Esophagus squamous epithelium (tissue), 5 donors: ENCODE data around the gene MAP3K5. TPM values are rescaled to one million over a fixed set of nuclear protein-coding genes. Genes with fewer than 3 reads are reported as not detected.

Experiments
- DNase-seq: peaks from one replicate; lab custom pipeline; 2025; lab: John Stamatoyannopoulos, UW
- H3K27ac ChIP-seq, 4 donors: fragments of 200-600 bp; sonication (generic); one replicate each; pipeline ENCODE4 v1.5.1; 2016 to 2019; ENCODE audit warnings: mild to moderate bottlenecking in 1 of 4
- H3K27me3 ChIP-seq, 4 donors: fragments of 200-600 bp; sonication (generic); 1 replicate in 3 of 4; 2 replicates in 1 of 4; pipeline versions ENCODE4 v1.5.1 to v1.6.0; 2017 to 2021; ENCODE audit warnings: antibody characterized with exemption in 1 of 4
- H3K36me3 ChIP-seq, 3 donors: fragments of 200-600 bp; sonication (generic); one replicate each; pipeline ENCODE4 v1.5.1; 2016 to 2019
- H3K4me1 ChIP-seq, 3 donors: fragments of 200-600 bp; sonication (generic); one replicate each; pipeline ENCODE4 v1.5.1; 2017 to 2019
- H3K4me3 ChIP-seq, 4 donors: fragments of 200-600 bp; sonication (generic); 1 replicate in 3 of 4; 2 replicates in 1 of 4; pipeline ENCODE4 v1.5.1; 2016 to 2019; ENCODE audit warnings: mild to moderate bottlenecking in 2 of 4, moderate library complexity in 1 of 4
- H3K9me3 ChIP-seq, 3 donors: fragments of 200-600 bp; sonication (generic); one replicate each; pipeline ENCODE4 v1.5.1; 2016 to 2019
- POLR2A ChIP-seq, 4 donors: fragments of 450-650 bp; IDR thresholded peaks; one replicate each; pipeline ENCODE4 v1.6.1; 2017; ENCODE audit warnings: antibody characterized with exemption in 4 of 4, mild to moderate bottlenecking in 4 of 4, moderate library complexity in 3 of 4
- WGBS, 2 donors: methylation state at CpG; one replicate each; pipeline ENCODE4 v1.1.5; 2018; 5-methylcytosine and 5-hydroxymethylcytosine counted together
- intact Hi-C: fragments of 100-400 bp; cut with DNase I; formaldehyde crosslinking; loops from one replicate; pipeline ENCODE4 v1.15.0; 2022
- total RNA-seq, 4 donors: library from RNA; depleted of rRNA; stranded (reverse); fragments of >200 nt; gene quantifications; one replicate each; pipeline ENCODE4 v1.1.0, GENCODE V29; 2016
- TF ChIP-seq, protein P1 (sequence below), 6 experiments: fragments of 450-650 bp in 4 of 6; fragments of 200-600 bp in 2 of 6; sonication (generic) in 2 of 6; IDR thresholded peaks; one replicate each; pipeline ENCODE4 v1.5.1; 2016 to 2019; ENCODE audit warnings: antibody characterized with exemption in 6 of 6, mild to moderate bottlenecking in 4 of 6, moderate library complexity in 4 of 6
- donor health status: DM: yes; HTN: yes; CAD: no.

Gene MAP3K5
- total RNA-seq, 4 donors from 2014 or later, result 9.2 to 22.9 (median 20.9) TPM

DNA sequence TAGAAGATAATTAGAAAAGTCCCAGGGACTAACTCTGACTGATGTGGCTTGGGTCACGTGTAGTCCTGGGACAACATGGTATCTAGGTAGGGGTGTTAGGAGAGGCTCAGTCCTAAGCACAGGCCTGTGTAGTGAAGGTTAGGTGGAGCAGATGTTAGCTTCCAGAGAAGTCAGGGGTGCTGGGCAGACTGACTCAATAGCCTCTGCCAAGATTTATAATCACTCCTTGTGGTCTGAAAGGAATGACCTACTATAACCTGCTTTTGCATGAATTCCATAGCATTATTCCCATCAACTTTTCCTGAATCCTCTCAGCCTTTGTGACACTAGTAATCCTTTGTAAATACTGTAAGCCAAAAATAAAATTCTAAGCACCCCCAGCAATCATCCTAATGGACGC is 19.9 kb upstream of the MAP3K5 start:
- Histone ChIP-seq H3K27me3 (peaks cover 0 to 3% (median 0%) of the 10 kb centered on the region in 4 donors), H3K27ac (no peak overlapping the region), H3K36me3 (no peaks in the 10 kb centered on the region), H3K4me3 (no peak overlapping the region), H3K9me3 (no peaks in the 10 kb centered on the region), H3K4me1 (no peaks in the 10 kb centered on the region)
- no peak for TF ChIP-seq POLR2A (IDR thresholded peaks at IDR 0.05)
- TF ChIP-seq, protein P1, sequence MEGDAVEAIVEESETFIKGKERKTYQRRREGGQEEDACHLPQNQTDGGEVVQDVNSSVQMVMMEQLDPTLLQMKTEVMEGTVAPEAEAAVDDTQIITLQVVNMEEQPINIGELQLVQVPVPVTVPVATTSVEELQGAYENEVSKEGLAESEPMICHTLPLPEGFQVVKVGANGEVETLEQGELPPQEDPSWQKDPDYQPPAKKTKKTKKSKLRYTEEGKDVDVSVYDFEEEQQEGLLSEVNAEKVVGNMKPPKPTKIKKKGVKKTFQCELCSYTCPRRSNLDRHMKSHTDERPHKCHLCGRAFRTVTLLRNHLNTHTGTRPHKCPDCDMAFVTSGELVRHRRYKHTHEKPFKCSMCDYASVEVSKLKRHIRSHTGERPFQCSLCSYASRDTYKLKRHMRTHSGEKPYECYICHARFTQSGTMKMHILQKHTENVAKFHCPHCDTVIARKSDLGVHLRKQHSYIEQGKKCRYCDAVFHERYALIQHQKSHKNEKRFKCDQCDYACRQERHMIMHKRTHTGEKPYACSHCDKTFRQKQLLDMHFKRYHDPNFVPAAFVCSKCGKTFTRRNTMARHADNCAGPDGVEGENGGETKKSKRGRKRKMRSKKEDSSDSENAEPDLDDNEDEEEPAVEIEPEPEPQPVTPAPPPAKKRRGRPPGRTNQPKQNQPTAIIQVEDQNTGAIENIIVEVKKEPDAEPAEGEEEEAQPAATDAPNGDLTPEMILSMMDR (IDR thresholded peaks at IDR 0.05), result no peak
- intact Hi-C loops, result no loop called here
- WGBS, 2 donors, result 86 to 92% methylated on average over 2 of the region's 2 CpGs
- DNase-seq, result no peak

- TF ChIP-seq, protein P1 (IDR thresholded peaks at IDR 0.05), result no peak
- TF ChIP-seq POLR2A (IDR thresholded peaks at IDR 0.05), result no peak
- DNase-seq, result no peak
- H3K36me3 ChIP-seq, result no peaks in the 10 kb centered on the region
- H3K4me1 ChIP-seq, result no peaks in the 10 kb centered on the region
- H3K27ac ChIP-seq, result no peak overlapping the region
- H3K9me3 ChIP-seq, result no peaks in the 10 kb centered on the region
- H3K27me3 ChIP-seq, result no peaks in the 10 kb centered on the region
- intact Hi-C loops, result no loop called here
- no peak overlapping the region for H3K4me3 ChIP-seq
Observed at GRCh38 chr6:136811272-136811671, 19.0 kb upstream of the MAP3K5 start.

DNA sequence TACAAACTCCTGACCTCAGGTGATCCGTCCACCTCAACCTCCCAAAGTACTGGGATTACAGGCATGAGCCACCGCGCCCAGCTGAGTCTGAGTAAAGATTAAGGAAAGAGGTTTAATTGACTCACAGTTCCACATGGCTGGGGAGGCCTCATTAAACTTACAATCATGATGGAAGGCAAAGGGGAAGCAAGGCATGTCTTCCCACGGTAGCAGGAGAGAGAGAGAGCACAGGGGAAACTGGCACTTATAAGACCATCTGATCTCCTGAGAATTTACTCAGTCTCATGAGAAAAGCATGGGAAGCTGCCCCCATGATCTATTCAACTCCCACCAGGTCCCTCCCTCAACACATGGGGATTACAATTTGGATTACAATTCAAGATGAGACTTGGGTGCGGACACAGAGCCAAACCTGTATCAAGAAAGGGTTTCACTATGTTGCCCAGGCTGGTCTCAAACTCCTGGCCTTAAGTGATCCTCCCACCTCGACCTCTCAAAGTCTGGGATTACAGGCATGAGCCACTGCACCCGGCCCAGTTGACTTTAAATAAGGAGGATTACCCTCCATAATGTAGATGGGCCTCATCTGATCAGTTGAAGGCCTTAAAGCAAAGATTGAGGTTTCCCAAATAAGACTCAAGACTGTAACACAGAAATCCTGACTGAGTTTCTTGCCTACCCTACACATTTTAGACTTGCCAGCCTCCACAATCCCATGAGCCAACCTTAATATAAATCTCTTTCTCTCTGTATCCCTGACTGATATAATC is 17.0 kb upstream of the MAP3K5 start:
- no peak for DNase-seq
- H3K36me3 ChIP-seq, result no peaks in the 10 kb centered on the region
- intact Hi-C loops, result no loop called here
- H3K4me3 ChIP-seq, result no peak overlapping the region
- H3K4me1 ChIP-seq, result no peaks in the 10 kb centered on the region
- no peak overlapping the region for H3K27ac ChIP-seq
- no peak for TF ChIP-seq POLR2A (IDR thresholded peaks at IDR 0.05)
- TF ChIP-seq, protein P1 (IDR thresholded peaks at IDR 0.05), result no peak
- H3K27me3 ChIP-seq, result no peaks in the 10 kb centered on the region
- 75 to 79% methylated on average over 6 to 7 of the region's 7 CpGs for WGBS, 2 donors
- H3K9me3 ChIP-seq, result no peaks in the 10 kb centered on the region

- DNase-seq, result no peak
- Histone ChIP-seq H3K27me3 (no peaks in the 10 kb centered on the region), H3K36me3 (no peaks in the 10 kb centered on the region), H3K4me3 (no peak overlapping the region), H3K9me3 (no peaks in the 10 kb centered on the region), H3K4me1 (no peaks in the 10 kb centered on the region), H3K27ac (no peak overlapping the region)
- WGBS, 2 donors, result 84 to 96% methylated on average over 1 of the region's 1 CpG
- intact Hi-C loops, result no loop called here
- TF ChIP-seq, protein P1 (IDR thresholded peaks at IDR 0.05), result no peak
- TF ChIP-seq POLR2A (IDR thresholded peaks at IDR 0.05), result no peak
Observed at GRCh38 chr6:136803608-136804007, 11.3 kb upstream of the MAP3K5 start.

DNA sequence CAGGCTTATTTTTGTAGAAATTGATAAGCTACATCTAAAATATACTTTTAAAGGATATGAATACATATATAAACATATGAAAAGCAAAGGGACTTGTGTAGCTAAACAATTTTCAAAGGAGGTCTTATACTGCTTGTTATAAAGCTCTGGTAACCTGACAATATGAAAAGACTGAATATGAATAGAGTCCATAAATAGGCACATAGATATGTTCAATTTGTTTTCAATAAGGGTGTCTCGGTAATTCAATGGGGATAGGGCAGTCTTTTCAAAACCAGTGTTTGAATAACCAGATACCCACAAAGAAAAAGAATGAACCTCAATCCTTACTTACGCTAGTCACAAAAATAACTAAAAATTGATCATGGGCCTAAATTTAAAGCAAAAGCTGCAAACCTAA is 9.3 kb upstream of the MAP3K5 start:
- Histone ChIP-seq H3K36me3 (no peaks in the 10 kb centered on the region), H3K4me3 (no peak overlapping the region), H3K9me3 (no peaks in the 10 kb centered on the region), H3K27me3 (no peaks in the 10 kb centered on the region), H3K27ac (no peak overlapping the region), H3K4me1 (no peaks in the 10 kb centered on the region)
- TF ChIP-seq, protein P1 (IDR thresholded peaks at IDR 0.05), result no peak
- no peak for TF ChIP-seq POLR2A (IDR thresholded peaks at IDR 0.05)
- WGBS, 2 donors, result 86 to 91% methylated on average over 2 of the region's 2 CpGs
- intact Hi-C loops, result no loop called here
- no peak for DNase-seq
